ENCODE results near the gene ATP5PO. TPM values are rescaled to one million over a fixed set of nuclear protein-coding genes. Genes with fewer than 3 reads are reported as not detected.

ATP5PO gene
- total RNA-seq, 4 donors from 2014 or later: 121 to 213 (median 148) TPM

DNA sequence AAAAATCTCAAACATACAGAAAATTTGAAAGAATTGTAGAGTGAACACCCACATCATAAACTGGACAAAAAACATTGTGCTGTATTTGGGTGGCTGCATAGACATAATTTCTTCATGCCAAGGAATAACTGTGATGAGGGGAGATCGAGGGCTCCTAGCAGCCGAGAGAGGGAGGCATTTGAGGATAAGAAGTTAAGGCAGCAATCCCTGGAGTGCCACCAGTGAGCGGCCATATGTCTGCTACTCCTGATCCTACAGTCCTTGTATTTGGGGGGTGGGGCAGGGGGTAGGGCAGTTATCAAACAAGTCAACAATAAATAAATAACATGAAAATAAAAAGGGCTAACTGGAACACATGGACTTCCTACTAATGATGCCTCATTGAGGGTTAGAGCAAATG is 54.5 kb downstream of the ATP5PO start:
- no peaks in the 10 kb centered on the region for H3K9me3 ChIP-seq
- no peak overlapping the region for H3K4me3 ChIP-seq
- 82 to 87% methylated on average over 3 of the region's 3 CpGs for WGBS, 2 donors
- H3K27me3 ChIP-seq: no peaks in the 10 kb centered on the region
- TF ChIP-seq EP300 (IDR thresholded peaks at IDR 0.05): no peak
- no peak for TF ChIP-seq POLR2A (IDR thresholded peaks at IDR 0.05)
- TF ChIP-seq, protein P1, sequence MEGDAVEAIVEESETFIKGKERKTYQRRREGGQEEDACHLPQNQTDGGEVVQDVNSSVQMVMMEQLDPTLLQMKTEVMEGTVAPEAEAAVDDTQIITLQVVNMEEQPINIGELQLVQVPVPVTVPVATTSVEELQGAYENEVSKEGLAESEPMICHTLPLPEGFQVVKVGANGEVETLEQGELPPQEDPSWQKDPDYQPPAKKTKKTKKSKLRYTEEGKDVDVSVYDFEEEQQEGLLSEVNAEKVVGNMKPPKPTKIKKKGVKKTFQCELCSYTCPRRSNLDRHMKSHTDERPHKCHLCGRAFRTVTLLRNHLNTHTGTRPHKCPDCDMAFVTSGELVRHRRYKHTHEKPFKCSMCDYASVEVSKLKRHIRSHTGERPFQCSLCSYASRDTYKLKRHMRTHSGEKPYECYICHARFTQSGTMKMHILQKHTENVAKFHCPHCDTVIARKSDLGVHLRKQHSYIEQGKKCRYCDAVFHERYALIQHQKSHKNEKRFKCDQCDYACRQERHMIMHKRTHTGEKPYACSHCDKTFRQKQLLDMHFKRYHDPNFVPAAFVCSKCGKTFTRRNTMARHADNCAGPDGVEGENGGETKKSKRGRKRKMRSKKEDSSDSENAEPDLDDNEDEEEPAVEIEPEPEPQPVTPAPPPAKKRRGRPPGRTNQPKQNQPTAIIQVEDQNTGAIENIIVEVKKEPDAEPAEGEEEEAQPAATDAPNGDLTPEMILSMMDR (IDR thresholded peaks at IDR 0.05): no peak
- H3K36me3 ChIP-seq: no peaks in the 10 kb centered on the region
- DNase-seq (ENCODE audit: low spot score in 2 of 2): no peak
- no peak overlapping the region for H3K27ac ChIP-seq
- peaks cover 0 to 6% (median 0%) of the 10 kb centered on the region in 4 donors for H3K4me1 ChIP-seq

DNA sequence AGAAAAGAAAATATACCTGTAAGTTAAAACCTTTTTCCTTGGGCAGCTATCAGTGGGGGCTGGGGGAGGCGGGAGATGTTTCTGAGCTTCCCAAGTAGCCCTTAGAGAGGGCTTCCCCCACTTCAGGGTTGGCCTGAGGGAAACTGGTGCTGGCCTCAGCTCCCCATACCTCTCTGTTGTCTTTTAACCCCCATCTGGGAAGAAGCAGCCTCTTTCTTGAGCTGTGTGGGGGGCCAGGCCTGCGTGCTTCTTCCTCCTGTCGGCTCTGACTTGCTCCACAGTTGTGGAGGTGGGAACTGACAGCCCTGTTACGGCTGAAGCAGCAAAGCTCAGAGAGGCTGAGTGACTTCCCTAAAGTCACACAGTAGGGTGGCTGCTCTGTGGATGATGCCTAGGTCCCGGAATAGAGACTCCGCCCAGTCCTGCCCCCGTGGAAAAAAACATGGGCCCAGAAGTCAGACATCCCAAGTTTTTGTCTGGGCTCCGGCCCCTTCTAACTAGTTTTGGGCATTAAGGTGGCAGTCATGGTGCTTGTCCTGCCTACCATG is 55.2 kb downstream of the ATP5PO start:
- TF ChIP-seq, protein P1 (IDR thresholded peaks at IDR 0.05): no peak
- no peak for TF ChIP-seq EP300 (IDR thresholded peaks at IDR 0.05)
- no peak for TF ChIP-seq POLR2A (IDR thresholded peaks at IDR 0.05)
- Histone ChIP-seq H3K4me3 (no peak overlapping the region), H3K9me3 (no peaks in the 10 kb centered on the region), H3K27me3 (no peaks in the 10 kb centered on the region), H3K36me3 (no peaks in the 10 kb centered on the region), H3K4me1 (peaks cover 0 to 6% (median 0%) of the 10 kb centered on the region in 4 donors), H3K27ac (no peak overlapping the region)
- WGBS, 2 donors: 85 to 88% methylated on average over 6 to 8 of the region's 8 CpGs
- no peak for DNase-seq (ENCODE audit: low spot score in 2 of 2)

DNA sequence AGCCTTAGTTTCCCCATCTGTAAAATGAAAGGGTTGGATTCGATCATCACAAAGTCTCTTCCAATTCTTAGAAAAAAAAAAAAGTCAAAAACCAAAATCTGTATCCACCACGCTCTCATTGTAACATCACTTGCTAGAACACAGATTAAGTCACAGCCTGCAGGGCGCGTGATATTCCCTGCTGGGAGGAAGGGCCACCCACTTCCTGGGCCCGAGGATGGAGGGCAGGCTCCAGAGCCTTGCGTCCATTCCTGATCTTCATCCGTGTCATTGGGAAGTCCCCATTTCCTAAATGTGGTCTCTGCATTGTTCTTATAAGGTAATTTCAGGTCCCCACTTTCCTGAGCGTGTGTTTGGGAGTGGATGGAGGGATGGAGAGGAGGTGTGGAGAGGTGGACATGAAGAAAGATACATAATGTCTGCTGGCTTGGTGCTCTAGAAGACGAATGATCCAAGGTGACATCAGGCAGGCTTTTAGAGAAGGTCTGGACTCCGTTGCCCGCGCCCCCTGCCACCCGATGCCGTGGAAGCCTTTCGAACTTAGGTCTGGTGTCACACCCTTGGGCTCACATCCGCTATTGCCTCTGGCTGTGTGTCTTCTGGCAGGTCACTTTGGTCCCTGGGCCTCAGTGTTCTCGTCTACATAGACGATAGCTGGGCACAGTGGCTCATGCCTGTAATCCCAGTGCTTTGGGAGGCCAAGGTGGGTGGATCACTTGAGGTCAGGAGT is 56.1 kb downstream of the ATP5PO start:
- WGBS, 2 donors: 89 to 90% methylated on average over 18 of the region's 18 CpGs
- Histone ChIP-seq H3K27ac (no peak overlapping the region), H3K9me3 (no peaks in the 10 kb centered on the region), H3K4me1 (peaks cover 0 to 7% (median 0%) of the 10 kb centered on the region in 4 donors), H3K4me3 (no peak overlapping the region), H3K27me3 (no peaks in the 10 kb centered on the region), H3K36me3 (no peaks in the 10 kb centered on the region)
- no peak for DNase-seq (ENCODE audit: low spot score in 2 of 2)
- TF ChIP-seq EP300 (IDR thresholded peaks at IDR 0.05) (no peak), POLR2A (IDR thresholded peaks at IDR 0.05) (no peak)
- TF ChIP-seq, protein P1 (IDR thresholded peaks at IDR 0.05): no peak

DNA sequence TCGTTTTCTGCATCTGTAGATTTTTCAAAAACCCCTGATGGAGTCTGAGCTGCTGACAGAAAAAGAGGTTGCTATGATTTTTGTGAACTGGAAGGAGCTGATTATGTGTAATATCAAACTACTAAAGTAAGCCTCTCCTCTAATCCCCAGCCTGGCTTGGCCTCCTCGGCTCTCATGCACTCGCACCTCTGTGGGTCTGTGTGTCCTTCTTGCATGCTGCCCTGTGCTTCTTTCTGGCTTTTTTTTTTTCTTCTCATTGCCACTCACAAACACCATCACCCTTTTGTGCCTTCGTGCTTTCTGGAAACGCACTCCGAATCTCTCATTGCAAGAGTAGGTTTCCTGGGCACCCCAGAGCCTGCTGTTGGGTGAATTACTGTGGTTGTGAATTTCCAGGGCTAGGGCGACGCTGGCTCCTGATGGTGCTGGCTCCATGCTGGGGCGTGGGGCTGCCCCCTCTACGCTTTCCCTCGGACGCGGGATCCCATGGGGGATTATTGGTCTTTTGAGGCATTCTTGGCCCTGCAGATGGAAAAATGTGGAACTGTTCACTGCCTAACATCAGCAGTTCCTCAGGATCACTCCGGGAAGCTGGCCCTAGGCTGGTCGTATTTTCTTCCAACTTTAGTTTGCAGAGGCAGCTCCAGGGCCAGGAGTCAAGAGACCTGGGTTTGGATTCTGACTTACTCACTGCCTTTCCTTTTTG is 56.8 kb downstream of the ATP5PO start:
- Histone ChIP-seq H3K27me3 (no peaks in the 10 kb centered on the region), H3K4me3 (no peak overlapping the region), H3K4me1 (peaks cover 0 to 10% (median 0%) of the 10 kb centered on the region in 4 donors), H3K36me3 (no peaks in the 10 kb centered on the region), H3K27ac (no peak overlapping the region), H3K9me3 (no peaks in the 10 kb centered on the region)
- DNase-seq (ENCODE audit: low spot score in 2 of 2): no peak
- TF ChIP-seq EP300 (IDR thresholded peaks at IDR 0.05) (no peak), POLR2A (IDR thresholded peaks at IDR 0.05) (no peak)
- TF ChIP-seq, protein P1 (IDR thresholded peaks at IDR 0.05): no peak
- whole genome bisulfite sequencing, 2 donors: 61 to 72% methylated on average over 15 of the region's 15 CpGs
